Endothelial cell of umbilical vein (primary cell): ENCODE measurements around the gene IPO4. TPM values are rescaled to one million over a fixed set of nuclear protein-coding genes. Genes with fewer than 3 reads are reported as not detected.

ENCODE experiments used
- BruUV-seq: library from RNA; stranded (reverse); fragments of 400-500 nt; replicated peaks from 2 replicates; lab custom pipeline; 2021; lab: Mats Ljungman, UMichigan
- CTCF ChIA-PET: fragments of 300-600, 350-600 bp; sonication (Branson Sonifier 250); formaldehyde crosslinking; loops from one replicate; lab custom pipeline; 2021; ENCODE audit warnings: antibody characterized with exemption, inconsistent platforms; lab: Charles Lee
- POLR2A ChIA-PET: fragments of 300-600, 350-600 bp; sonication (Branson Sonifier 250); formaldehyde crosslinking; loops from one replicate; lab custom pipeline; 2021; ENCODE audit warnings: antibody characterized with exemption, inconsistent platforms; lab: Charles Lee
- DNase-seq: peaks from one replicate; pipeline ENCODE4 v3.0.0-alpha.2; 2011; ENCODE audit warnings: low read depth, low spot score
- FAIRE-seq: peaks from 2 replicates; lab custom pipeline; 2011; peaks lifted over from hg19 to GRCh38; lab: Jason Lieb, UNC
- H2AFZ ChIP-seq: 2 replicates; pipeline ENCODE4 v1.6.0; 2012; ENCODE audit warnings: low read depth, low read length, control low read depth, inconsistent platforms
- H3K27ac ChIP-seq: 2 replicates; pipeline ENCODE4 v1.5.1; 2011; ENCODE audit warnings: low read depth, mild to moderate bottlenecking, control low read depth, low read length, moderate library complexity; ENCODE audit not compliant: insufficient read depth
- H3K27me3 ChIP-seq, 2 experiments: 2 replicates each; pipeline versions ENCODE4 v1.6.0 to v1.6.1; 2011; ENCODE audit warnings: low read length in 2 of 2, mixed read lengths in 1 of 2; ENCODE audit not compliant: control insufficient read depth in 2 of 2, insufficient read depth in 2 of 2
- H3K36me3 ChIP-seq, 2 experiments: 2 replicates in 1 of 2; 3 replicates in 1 of 2; pipeline ENCODE4 v1.5.1; 2011; ENCODE audit warnings: low read length in 2 of 2, mild to moderate bottlenecking in 1 of 2, moderate library complexity in 1 of 2; ENCODE audit not compliant: control insufficient read depth in 2 of 2, insufficient read depth in 2 of 2; ENCODE audit errors: extremely low read depth in 1 of 2
- H3K4me1 ChIP-seq: 3 replicates; pipeline ENCODE4 v1.5.1; 2011; ENCODE audit warnings: mild to moderate bottlenecking, low read length; ENCODE audit not compliant: control insufficient read depth, insufficient read depth; ENCODE audit errors: extremely low read depth
- H3K4me2 ChIP-seq: 2 replicates; pipeline ENCODE4 v1.6.1; 2011; ENCODE audit warnings: low read length, control low read depth, mixed read lengths; ENCODE audit not compliant: insufficient read depth
- H3K4me3 ChIP-seq, 3 experiments: fragments of 200-600 bp in 1 of 3; sonication (generic), shearing (Covaris generic) in 1 of 3; replicated peaks in 1 of 3; 2 replicates each; pipeline ENCODE4 v1.5.1; 2011 to 2016; ENCODE audit warnings: control low read depth in 3 of 3, low read length in 3 of 3, mild to moderate bottlenecking in 2 of 3, inconsistent platforms in 1 of 3, low read depth in 1 of 3, moderate library complexity in 1 of 3; ENCODE audit not compliant: insufficient read depth in 1 of 3
- H3K79me2 ChIP-seq: 2 replicates; pipeline ENCODE4 v1.6.0; 2012; ENCODE audit warnings: low read length, inconsistent platforms; ENCODE audit not compliant: control insufficient read depth, insufficient read depth
- H3K9ac ChIP-seq: replicated peaks from 2 replicates; pipeline ENCODE3; 2011; ENCODE audit warnings: low read length, control low read depth; ENCODE audit not compliant: insufficient read depth; ENCODE audit errors: extremely low read depth
- H3K9me1 ChIP-seq: replicated peaks from 3 replicates; pipeline ENCODE4 v1.6.0; 2011; ENCODE audit warnings: mild to moderate bottlenecking, low read length; ENCODE audit not compliant: control insufficient read depth, insufficient read depth; ENCODE audit errors: extremely low read depth
- H3K9me3 ChIP-seq: replicated peaks from 2 replicates; pipeline ENCODE4 v1.5.1; 2012; ENCODE audit warnings: low read length, inconsistent platforms; ENCODE audit not compliant: control insufficient read depth, insufficient read depth
- H4K20me1 ChIP-seq: replicated peaks from 2 replicates; pipeline ENCODE3; 2011; ENCODE audit warnings: mild to moderate bottlenecking, low read length; ENCODE audit not compliant: control insufficient read depth, insufficient read depth; ENCODE audit errors: extremely low read depth
- EZH2 ChIP-seq: IDR thresholded peaks from 2 replicates; pipeline ENCODE4 v1.6.1; 2012; ENCODE audit warnings: borderline replicate concordance, low read depth, mild to moderate bottlenecking, moderate library complexity, low read length, inconsistent platforms; ENCODE audit not compliant: severe bottlenecking
- FOS ChIP-seq: IDR thresholded peaks from 2 replicates; pipeline ENCODE4 v1.6.1; 2011; ENCODE audit warnings: mild to moderate bottlenecking, low read length, moderate library complexity, borderline replicate concordance; ENCODE audit not compliant: insufficient read depth
- GATA2 ChIP-seq: IDR thresholded peaks from 2 replicates; pipeline ENCODE4 v1.7.0; 2011; ENCODE audit warnings: low read depth, mild to moderate bottlenecking, moderate library complexity, mixed read lengths, low read length; ENCODE audit not compliant: insufficient read length, insufficient read depth
- JUN ChIP-seq: IDR thresholded peaks from 2 replicates; pipeline ENCODE4 v1.6.1; 2011; ENCODE audit warnings: borderline replicate concordance, low read depth; ENCODE audit not compliant: insufficient read length, insufficient read depth
- MYC ChIP-seq: IDR thresholded peaks from one replicate; pipeline ENCODE4 v1.6.1; 2011; ENCODE audit warnings: mild to moderate bottlenecking, low read depth, low read length
- POLR2A ChIP-seq: IDR thresholded peaks from 2 replicates; pipeline ENCODE4 v1.6.1; 2012; ENCODE audit warnings: low read depth, mild to moderate bottlenecking, control low read depth, low read length
- POLR2AphosphoS5 ChIP-seq: IDR thresholded peaks from 2 replicates; pipeline ENCODE4 v1.6.1; 2012; ENCODE audit warnings: low read depth, mild to moderate bottlenecking, control low read depth, low read length, moderate library complexity; ENCODE audit not compliant: insufficient read depth
- dilution Hi-C: fragments of 300-500 bp; cut with MboI; formaldehyde crosslinking; loops from one replicate; pipeline ENCODE4 v1.15.0; 2019; ENCODE audit warnings: low sequenced_read_pairs; ENCODE audit not compliant: extremely low pct_ligation_motif_present
- intact Hi-C: fragments of 100-400 bp; cut with micrococcal nuclease; formaldehyde crosslinking; loops from one replicate; pipeline ENCODE4 v1.10.0; 2022
- polyA plus RNA-seq, 4 experiments: library from polyadenylated mRNA; depleted of rRNA in 3 of 4; stranded (reverse) in 3 of 4; unstranded in 1 of 4; fragments of >200 nt; gene quantifications; 2 replicates each; pipeline versions ENCODE4 v1.2.1 to v1.2.3, GENCODE V29; 2011 to 2012; ENCODE audit warnings: missing spikeins in 1 of 4
- total RNA-seq: library from RNA; stranded (reverse); gene quantifications from 2 replicates; pipeline ENCODE4 v1.2.3, GENCODE V29; 2021
- TF ChIP-seq, protein P1 (sequence below), 2 donors: IDR thresholded peaks; 1 replicate in 1 of 2; 2 replicates in 1 of 2; pipeline ENCODE4 v1.5.1; 2011; ENCODE audit warnings: low read length in 2 of 2, mild to moderate bottlenecking in 2 of 2, moderate library complexity in 2 of 2, control low read depth in 1 of 2, inconsistent platforms in 1 of 2, low read depth in 1 of 2; ENCODE audit not compliant: insufficient read depth in 1 of 2; ENCODE audit errors: extremely low read depth in 1 of 2
- TF ChIP-seq, protein P2 (sequence below): IDR thresholded peaks from 2 replicates; pipeline ENCODE4 v1.6.1; 2011; ENCODE audit not compliant: insufficient read depth, insufficient read length

Gene IPO4
- total and polyA plus RNA-seq, 2 donors (not counting 3 experiments of a cell fraction or from before 2014, with no cell fraction given), result 24.6 to 66.5 TPM

DNA sequence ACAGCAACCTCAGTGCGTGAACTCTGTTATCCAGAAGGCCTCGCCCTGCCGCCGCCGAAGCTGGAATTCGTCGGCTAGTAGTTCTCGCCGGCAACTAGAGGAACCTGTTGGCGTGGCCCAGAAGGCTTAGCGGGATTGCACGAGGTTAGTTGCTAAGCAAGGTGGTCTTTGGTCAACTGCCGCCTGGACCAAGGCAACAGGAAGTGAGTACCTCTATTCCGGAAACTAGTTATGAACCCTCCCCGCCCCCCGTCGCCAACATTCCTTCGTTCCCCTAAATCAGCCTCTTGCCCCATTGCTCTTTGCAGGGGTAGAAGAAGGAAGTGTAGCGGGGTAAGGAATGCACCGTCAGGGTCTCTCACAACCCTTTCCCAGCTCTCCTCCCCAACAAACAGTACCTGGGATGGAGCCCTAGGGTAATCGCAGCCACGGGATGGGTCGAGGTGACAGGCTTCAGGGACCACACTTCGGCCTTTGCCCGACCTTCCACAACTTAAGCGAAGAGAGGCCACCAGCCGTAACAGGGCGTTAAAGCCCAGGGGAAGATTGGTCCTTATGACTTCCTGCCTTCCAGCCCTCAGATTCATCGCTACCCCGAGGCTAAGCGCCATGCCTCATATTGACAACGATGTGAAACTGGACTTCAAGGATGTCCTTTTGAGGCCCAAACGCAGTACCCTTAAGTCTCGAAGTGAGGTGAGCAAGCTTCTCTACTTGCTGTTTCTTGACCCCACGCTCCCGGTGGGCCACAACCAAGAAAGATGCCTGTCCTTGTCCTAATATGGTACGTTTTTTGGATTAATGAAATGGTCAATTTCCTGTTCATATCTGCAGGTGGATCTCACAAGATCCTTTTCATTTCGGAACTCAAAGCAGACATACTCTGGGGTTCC lies 44.3 kb upstream of the IPO4 start, which contains the start of gene GMPR2:
Gene GMPR2 (plus strand): TSS at position 285 of the 893 bp plus-strand sequence. CDS start 325 bp downstream, at position 610.
- no peaks in the 10 kb centered on the region for H3K27me3 ChIP-seq
- CTCF ChIA-PET, result interaction anchor here (0.7 to 1.9 kb wide), 6 partner anchors 9 to 75 kb away, joined by 3 to 11 read pairs (median 4); partner anchors contain the start of genes CIDEB, MDP1 and TINF2
- peak within 1 kb of the TSS; percentile 73 for H2AFZ ChIP-seq
- peak within 1 kb of the TSS; percentile 73 for H3K4me2 ChIP-seq
- FAIRE-seq (peak; percentile 90), DNase-seq (no peak)
- peak; percentile 34 for TF ChIP-seq POLR2A
- TF ChIP-seq, protein P1, sequence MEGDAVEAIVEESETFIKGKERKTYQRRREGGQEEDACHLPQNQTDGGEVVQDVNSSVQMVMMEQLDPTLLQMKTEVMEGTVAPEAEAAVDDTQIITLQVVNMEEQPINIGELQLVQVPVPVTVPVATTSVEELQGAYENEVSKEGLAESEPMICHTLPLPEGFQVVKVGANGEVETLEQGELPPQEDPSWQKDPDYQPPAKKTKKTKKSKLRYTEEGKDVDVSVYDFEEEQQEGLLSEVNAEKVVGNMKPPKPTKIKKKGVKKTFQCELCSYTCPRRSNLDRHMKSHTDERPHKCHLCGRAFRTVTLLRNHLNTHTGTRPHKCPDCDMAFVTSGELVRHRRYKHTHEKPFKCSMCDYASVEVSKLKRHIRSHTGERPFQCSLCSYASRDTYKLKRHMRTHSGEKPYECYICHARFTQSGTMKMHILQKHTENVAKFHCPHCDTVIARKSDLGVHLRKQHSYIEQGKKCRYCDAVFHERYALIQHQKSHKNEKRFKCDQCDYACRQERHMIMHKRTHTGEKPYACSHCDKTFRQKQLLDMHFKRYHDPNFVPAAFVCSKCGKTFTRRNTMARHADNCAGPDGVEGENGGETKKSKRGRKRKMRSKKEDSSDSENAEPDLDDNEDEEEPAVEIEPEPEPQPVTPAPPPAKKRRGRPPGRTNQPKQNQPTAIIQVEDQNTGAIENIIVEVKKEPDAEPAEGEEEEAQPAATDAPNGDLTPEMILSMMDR (IDR thresholded peaks at IDR 0.05; ENCODE audit: extremely low read depth in 1 of 2, insufficient read depth in 1 of 2, low read depth in 1 of 2, low read length in 2 of 2), result no peak
- TF ChIP-seq EZH2, result no peak
- TF ChIP-seq, protein P2, sequence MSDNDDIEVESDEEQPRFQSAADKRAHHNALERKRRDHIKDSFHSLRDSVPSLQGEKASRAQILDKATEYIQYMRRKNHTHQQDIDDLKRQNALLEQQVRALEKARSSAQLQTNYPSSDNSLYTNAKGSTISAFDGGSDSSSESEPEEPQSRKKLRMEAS, result no peak
- TF ChIP-seq MYC, result no peak
- TF ChIP-seq JUN, result no peak
- no peak for TF ChIP-seq GATA2
- TF ChIP-seq POLR2AphosphoS5, result peak; percentile 52
- TF ChIP-seq FOS, result no peak
- no peaks in the 10 kb centered on the region for H4K20me1 ChIP-seq
- H3K9me3 ChIP-seq, result no peaks in the 10 kb centered on the region
- H3K27ac ChIP-seq, result peak within 1 kb of the TSS; percentile 88
- no peaks in the 10 kb centered on the region for H3K9me1 ChIP-seq
- H3K36me3 ChIP-seq, result peaks cover 3 to 16% of the 10 kb centered on the region in 2 experiments
- dilution Hi-C loops (no loop called here), intact Hi-C loops (loop anchor here (1.0 to 2.0 kb wide), 5 partner anchors 9 to 118 kb away; partner anchors contain the start of genes CHMP4A, TINF2 and TM9SF1)
- POLR2A ChIA-PET, result interaction anchor here (0.6 to 1.6 kb wide), 2 partner anchors 9 to 20 kb away, joined by 3 to 6 read pairs; partner anchors contain the start of genes CHMP4A and TINF2
- peaks cover 29% of the 10 kb centered on the region for H3K4me1 ChIP-seq
- peak within 1 kb of the TSS; percentile 63 to 87 (median 67) for H3K4me3 ChIP-seq
- TSS peak; percentile 46 for BruUV-seq
- peaks cover 48% of the 10 kb centered on the region for H3K79me2 ChIP-seq
- peak within 1 kb of the TSS; percentile 95 for H3K9ac ChIP-seq
